Measurements from ENCODE around the gene LYRM9. TPM values are rescaled to one million over a fixed set of nuclear protein-coding genes. Genes with fewer than 3 reads are reported as not detected.

Gene LYRM9
- total and polyA plus RNA-seq, 12 donors, result 18.7 to 116 (median 36.2) TPM

GRCh38 chr17:27921077-27921476 is 27.9 kb upstream of the LYRM9 start:
- H3K9me3 ChIP-seq (replicated peaks in 1 of 3), result no peaks in the 10 kb centered on the region
- DNase-seq, result no peak
- no peak overlapping the region for H3K4me3 ChIP-seq
- WGBS, 4 donors, result 92 to 94% (median 92%) methylated on average over 5 of the region's 5 CpGs
- no peaks in the 10 kb centered on the region for H3K36me3 ChIP-seq (replicated peaks in 1 of 2)
- no peaks in the 10 kb centered on the region for H3K27me3 ChIP-seq
- peak overlapping the region in 2 of 5 donors; percentile 23 to 44 for H3K27ac ChIP-seq
- intact Hi-C loops (cut with DNase I), result no loop called here
- peaks cover 0 to 25% of the 10 kb centered on the region in 2 donors for H3K4me1 ChIP-seq (replicated peaks in 1 of 2)
- TF ChIP-seq, protein P1, sequence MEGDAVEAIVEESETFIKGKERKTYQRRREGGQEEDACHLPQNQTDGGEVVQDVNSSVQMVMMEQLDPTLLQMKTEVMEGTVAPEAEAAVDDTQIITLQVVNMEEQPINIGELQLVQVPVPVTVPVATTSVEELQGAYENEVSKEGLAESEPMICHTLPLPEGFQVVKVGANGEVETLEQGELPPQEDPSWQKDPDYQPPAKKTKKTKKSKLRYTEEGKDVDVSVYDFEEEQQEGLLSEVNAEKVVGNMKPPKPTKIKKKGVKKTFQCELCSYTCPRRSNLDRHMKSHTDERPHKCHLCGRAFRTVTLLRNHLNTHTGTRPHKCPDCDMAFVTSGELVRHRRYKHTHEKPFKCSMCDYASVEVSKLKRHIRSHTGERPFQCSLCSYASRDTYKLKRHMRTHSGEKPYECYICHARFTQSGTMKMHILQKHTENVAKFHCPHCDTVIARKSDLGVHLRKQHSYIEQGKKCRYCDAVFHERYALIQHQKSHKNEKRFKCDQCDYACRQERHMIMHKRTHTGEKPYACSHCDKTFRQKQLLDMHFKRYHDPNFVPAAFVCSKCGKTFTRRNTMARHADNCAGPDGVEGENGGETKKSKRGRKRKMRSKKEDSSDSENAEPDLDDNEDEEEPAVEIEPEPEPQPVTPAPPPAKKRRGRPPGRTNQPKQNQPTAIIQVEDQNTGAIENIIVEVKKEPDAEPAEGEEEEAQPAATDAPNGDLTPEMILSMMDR (IDR thresholded peaks at IDR 0.05), result no peak
- no peak for TF ChIP-seq POLR2A (IDR thresholded peaks at IDR 0.05)

DNA sequence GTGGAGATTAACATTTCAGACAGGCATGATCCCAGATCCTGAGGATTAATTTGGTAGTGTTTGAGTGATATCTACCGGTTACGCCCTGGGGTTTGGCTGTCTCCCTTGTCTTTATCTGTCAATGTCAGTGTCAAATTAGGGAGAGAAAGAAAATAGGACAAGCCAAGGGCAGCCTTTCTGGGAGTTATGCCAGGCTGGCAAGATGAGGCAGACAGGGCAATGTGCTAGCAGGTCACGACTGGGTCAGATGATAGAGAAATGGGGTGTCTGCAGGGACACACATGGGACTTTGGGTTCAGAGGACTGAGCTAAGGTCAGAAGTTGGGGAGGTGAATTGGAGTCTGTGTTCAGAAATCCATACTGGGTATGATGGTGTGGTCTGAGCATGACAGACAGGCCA is 27.4 kb upstream of the LYRM9 start:
- no peak overlapping the region for H3K4me3 ChIP-seq
- no peaks in the 10 kb centered on the region for H3K27me3 ChIP-seq
- no peaks in the 10 kb centered on the region for H3K9me3 ChIP-seq (replicated peaks in 1 of 3)
- H3K36me3 ChIP-seq (replicated peaks in 1 of 2), result no peaks in the 10 kb centered on the region
- intact Hi-C loops (cut with DNase I), result no loop called here
- H3K4me1 ChIP-seq (replicated peaks in 1 of 2), result peaks cover 0 to 25% of the 10 kb centered on the region in 2 donors
- WGBS, 4 donors, result 25 to 53% (median 39%) methylated on average over 3 of the region's 3 CpGs
- peak; percentile 62 to 90 (median 80) for DNase-seq
- H3K27ac ChIP-seq, result peak overlapping the region in 2 of 5 donors; percentile 23 to 44
- no peak for TF ChIP-seq POLR2A (IDR thresholded peaks at IDR 0.05)
- TF ChIP-seq, protein P1 (IDR thresholded peaks at IDR 0.05), result no peak

DNA sequence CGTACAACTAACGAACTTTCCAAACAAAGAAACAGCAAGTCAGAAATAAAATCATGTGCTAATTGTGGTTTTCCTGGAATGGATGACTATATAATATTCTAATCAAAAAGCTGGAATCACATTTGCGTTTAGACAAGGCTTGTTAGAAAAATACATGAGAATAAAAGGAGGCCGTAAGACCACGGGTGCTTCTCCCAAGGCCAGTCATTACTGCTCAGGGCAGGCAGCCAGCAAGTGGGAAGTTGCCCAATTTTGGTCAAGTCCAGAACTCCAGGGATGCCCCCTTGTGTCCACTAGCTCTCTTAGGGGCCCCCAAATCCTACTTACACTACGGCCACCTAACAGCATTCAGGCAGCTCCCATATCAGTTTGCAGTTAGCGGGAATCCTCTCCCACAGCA is 25.9 kb upstream of the LYRM9 start:
- H3K4me3 ChIP-seq, result no peak overlapping the region
- TF ChIP-seq, protein P1 (IDR thresholded peaks at IDR 0.05), result peak in 4 of 6 experiments; percentile 15 to 26 (median 20)
- TF ChIP-seq POLR2A (IDR thresholded peaks at IDR 0.05), result no peak
- H3K27ac ChIP-seq, result peak overlapping the region in 3 of 5 donors; percentile 3 to 57 (median 44)
- WGBS, 4 donors, result 44 to 55% (median 52%) methylated on average over 7 of the region's 7 CpGs
- peaks cover 0 to 25% of the 10 kb centered on the region in 2 donors for H3K4me1 ChIP-seq (replicated peaks in 1 of 2)
- H3K36me3 ChIP-seq (replicated peaks in 1 of 2), result no peaks in the 10 kb centered on the region
- H3K9me3 ChIP-seq (replicated peaks in 1 of 3), result no peaks in the 10 kb centered on the region
- H3K27me3 ChIP-seq, result no peaks in the 10 kb centered on the region
- DNase-seq, result peak; percentile 64 to 84 (median 82)
- intact Hi-C loops (cut with DNase I), result no loop called here

DNA sequence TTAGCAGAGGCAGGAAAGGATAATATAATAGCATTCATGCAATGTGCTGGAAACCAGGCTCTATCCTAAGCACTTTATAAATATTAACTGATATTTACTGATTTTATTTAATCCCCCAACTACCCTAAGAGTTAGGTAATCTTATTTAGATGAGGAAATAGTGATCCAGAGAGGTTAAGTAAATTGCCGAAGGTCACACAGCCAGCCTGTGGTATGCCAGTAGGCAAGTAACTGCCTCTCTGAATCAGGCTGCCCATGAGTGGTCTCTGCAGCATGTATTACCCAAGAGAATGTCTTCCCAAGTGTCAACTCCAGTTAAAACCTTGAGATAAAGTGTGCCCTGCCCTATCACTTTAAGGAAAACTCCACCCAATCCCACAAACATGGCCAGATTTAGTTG is 25.3 kb upstream of the LYRM9 start:
- no peaks in the 10 kb centered on the region for H3K9me3 ChIP-seq (replicated peaks in 1 of 3)
- no peak for TF ChIP-seq POLR2A (IDR thresholded peaks at IDR 0.05)
- TF ChIP-seq, protein P1 (IDR thresholded peaks at IDR 0.05), result no peak
- WGBS, 4 donors, result 86 to 100% (median 92%) methylated on average over 1 of the region's 1 CpG
- H3K4me1 ChIP-seq (replicated peaks in 1 of 2), result peaks cover 0 to 25% of the 10 kb centered on the region in 2 donors
- intact Hi-C loops (cut with DNase I), result no loop called here
- DNase-seq, result no peak
- H3K4me3 ChIP-seq, result no peak overlapping the region
- H3K27ac ChIP-seq, result peak overlapping the region in 3 of 5 donors; percentile 3 to 57 (median 44)
- no peaks in the 10 kb centered on the region for H3K36me3 ChIP-seq (replicated peaks in 1 of 2)
- H3K27me3 ChIP-seq, result no peaks in the 10 kb centered on the region

Data from adrenal gland (tissue), 12 donors.